Measurements from ENCODE around the gene YIPF6. TPM values are rescaled to one million over a fixed set of nuclear protein-coding genes. Genes with fewer than 3 reads are reported as not detected.
A peak's percentile ranks its signal among the peaks of the same experiment; 100 is the strongest.

The YIPF6 gene
- total RNA-seq, 1 experiment from 2014 or later = 68.6 TPM

GRCh38 chrX:68461093-68461492, 37.8 kb upstream of the YIPF6 start:
- no TSS peak for BruUV-seq (replicated peaks)
- TF ChIP-seq CTCF (IDR thresholded peaks at IDR 0.05; ENCODE audit: unreplicated experiment) = no peak
- H3K27me3 Mint-ChIP-seq (ENCODE audit: unreplicated experiment) = no peaks in the 10 kb centered on the region
- intact Hi-C loops (cut with micrococcal nuclease; ENCODE audit: unreplicated experiment) = no loop called here
- no peaks in the 10 kb centered on the region for H3K4me1 Mint-ChIP-seq (ENCODE audit: low read depth, unreplicated experiment)
- no peak for DNase-seq
- H3K36me3 Mint-ChIP-seq (ENCODE audit: insufficient read depth, unreplicated experiment) = no peaks in the 10 kb centered on the region
- CTCF ChIA-PET = no interaction called here
- no peak overlapping the region for H3K27ac Mint-ChIP-seq (ENCODE audit: unreplicated experiment)
- H3K9me3 Mint-ChIP-seq (ENCODE audit: low read depth, unreplicated experiment) = no peaks in the 10 kb centered on the region
- H3K4me3 Mint-ChIP-seq (ENCODE audit: low read depth, unreplicated experiment) = no peak overlapping the region

- BruUV-seq (replicated peaks) = no TSS peak
These were observed 37.3 kb upstream of the YIPF6 start for GRCh38 chrX:68461576-68461975.

GRCh38 chrX:68462197-68462596, 36.7 kb upstream of the YIPF6 start:
- Mint-ChIP-seq H3K27ac (ENCODE audit: unreplicated experiment) (no peak overlapping the region), H3K27me3 (ENCODE audit: unreplicated experiment) (no peaks in the 10 kb centered on the region), H3K36me3 (ENCODE audit: insufficient read depth, unreplicated experiment) (no peaks in the 10 kb centered on the region), H3K9me3 (ENCODE audit: low read depth, unreplicated experiment) (no peaks in the 10 kb centered on the region), H3K4me3 (ENCODE audit: low read depth, unreplicated experiment) (no peak overlapping the region), H3K4me1 (ENCODE audit: low read depth, unreplicated experiment) (no peaks in the 10 kb centered on the region)
- intact Hi-C loops (cut with micrococcal nuclease; ENCODE audit: unreplicated experiment) = loop anchor here (1.0 kb wide), 1 partner anchor 265 kb away; no protein-coding TSS in a partner anchor
- no TSS peak for BruUV-seq (replicated peaks)
- DNase-seq = no peak
- TF ChIP-seq CTCF (IDR thresholded peaks at IDR 0.05; ENCODE audit: unreplicated experiment) = no peak
- CTCF ChIA-PET = interaction anchor here (0.6 to 1.1 kb wide), 2 partner anchors 118 to 266 kb away, joined by 3 to 11 read pairs; no protein-coding TSS in a partner anchor

More at GRCh38 chrX:68461576-68461975, 37.3 kb upstream of the YIPF6 start:
- CTCF ChIA-PET = no interaction called here
- Mint-ChIP-seq H3K4me3 (ENCODE audit: low read depth, unreplicated experiment) (no peak overlapping the region), H3K27me3 (ENCODE audit: unreplicated experiment) (no peaks in the 10 kb centered on the region), H3K36me3 (ENCODE audit: insufficient read depth, unreplicated experiment) (no peaks in the 10 kb centered on the region), H3K4me1 (ENCODE audit: low read depth, unreplicated experiment) (no peaks in the 10 kb centered on the region), H3K27ac (ENCODE audit: unreplicated experiment) (no peak overlapping the region), H3K9me3 (ENCODE audit: low read depth, unreplicated experiment) (no peaks in the 10 kb centered on the region)
- no peak for DNase-seq
- intact Hi-C loops (cut with micrococcal nuclease; ENCODE audit: unreplicated experiment) = no loop called here
- no peak for TF ChIP-seq CTCF (IDR thresholded peaks at IDR 0.05; ENCODE audit: unreplicated experiment)

- peak; percentile 25 for TF ChIP-seq CTCF (IDR thresholded peaks at IDR 0.05; ENCODE audit: unreplicated experiment)
- Mint-ChIP-seq H3K36me3 (ENCODE audit: insufficient read depth, unreplicated experiment) (no peaks in the 10 kb centered on the region), H3K4me3 (ENCODE audit: low read depth, unreplicated experiment) (no peak overlapping the region), H3K9me3 (ENCODE audit: low read depth, unreplicated experiment) (no peaks in the 10 kb centered on the region), H3K27ac (ENCODE audit: unreplicated experiment) (no peak overlapping the region), H3K27me3 (ENCODE audit: unreplicated experiment) (no peaks in the 10 kb centered on the region), H3K4me1 (ENCODE audit: low read depth, unreplicated experiment) (no peaks in the 10 kb centered on the region)
- BruUV-seq (replicated peaks) = no TSS peak
- DNase-seq = peak; percentile 37
- CTCF ChIA-PET = interaction anchor here (0.6 to 1.1 kb wide), 2 partner anchors 119 to 266 kb away, joined by 3 to 11 read pairs; no protein-coding TSS in a partner anchor
- intact Hi-C loops (cut with micrococcal nuclease; ENCODE audit: unreplicated experiment) = loop anchor here (1.0 kb wide), 1 partner anchor 265 kb away; no protein-coding TSS in a partner anchor
These were observed 36.2 kb upstream of the YIPF6 start for GRCh38 chrX:68462653-68463052.
